HCT116 (cell line): ENCODE data around the gene SELENOS. TPM values are rescaled to one million over a fixed set of nuclear protein-coding genes. Genes with fewer than 3 reads are reported as not detected.

Experiments used
- ATAC-seq: fragments of 200-7000 bp; cut with Tn5 transposase; 2 replicates; pipeline ENCODE4 v1.9.1; 2020; ENCODE audit warnings: mild to moderate bottlenecking, moderate library complexity
- BruUV-seq: library from RNA; stranded (reverse); fragments of 400-500 nt; replicated peaks from 2 replicates; lab custom pipeline; 2021; lab: Mats Ljungman, UMichigan
- CTCF ChIA-PET: fragments of 300-600 bp; sonication (Branson Sonifier 250); formaldehyde crosslinking; loops from one replicate; lab custom pipeline; 2021; ENCODE audit warnings: antibody characterized with exemption; lab: Charles Lee
- POLR2A ChIA-PET: fragments of 300-600, 350-600 bp; sonication (Branson Sonifier 250); formaldehyde crosslinking; loops from one replicate; lab custom pipeline; 2021; ENCODE audit warnings: antibody characterized with exemption; lab: Charles Lee
- RAD21 ChIA-PET, 2 experiments: fragments of 300-600 bp; sonication (Branson Sonifier 250); formaldehyde crosslinking; loops; one replicate each; lab custom pipeline; 2023; ENCODE audit warnings: low total read pairs in 2 of 2; ENCODE audit not compliant: uncharacterized antibody in 2 of 2, unreplicated experiment in 2 of 2, low non-redundant PET in 1 of 2; lab: Charles Lee
- DNase-seq: peaks from one replicate; pipeline ENCODE4 v3.0.0-alpha.2; 2010; ENCODE audit warnings: low read depth, low spot score
- H2AFZ ChIP-seq: fragments of 200-600 bp; shearing (Covaris generic), sonication (generic); 2 replicates; pipeline ENCODE4 v1.6.1; 2017; ENCODE audit warnings: low read depth, mixed run types, mixed read lengths, antibody characterized with exemption, low read length; ENCODE audit not compliant: poor library complexity, severe bottlenecking
- H3K27ac ChIP-seq: 2 replicates; pipeline ENCODE4 v1.5.1; 2012; ENCODE audit warnings: low read depth, low read length
- H3K27me3 ChIP-seq: fragments of 200-600 bp; sonication (generic); 2 replicates; pipeline ENCODE4 v1.6.1; 2016; ENCODE audit warnings: mixed run types, low read length, mixed read lengths; ENCODE audit not compliant: insufficient read depth
- H3K36me3 ChIP-seq, 2 experiments: fragments of 200-500 bp in 1 of 2; fragments of 200-600 bp in 1 of 2; sonication (Bioruptor generic) in 1 of 2; sonication (generic) in 1 of 2; 2 replicates each; pipeline versions ENCODE4 v1.5.1 to v1.6.1; 2014 to 2016; ENCODE audit warnings: low read length in 2 of 2, inconsistent platforms in 1 of 2, mixed read lengths in 1 of 2, mixed run types in 1 of 2; ENCODE audit not compliant: insufficient read depth in 2 of 2, control insufficient read depth in 1 of 2
- H3K4me1 ChIP-seq, 2 experiments: fragments of 200-600 bp in 1 of 2; sonication (generic) in 1 of 2; 2 replicates each; pipeline versions ENCODE4 v1.5.1 to v1.6.1; 2012 to 2017; ENCODE audit warnings: low read length in 2 of 2, inconsistent platforms in 1 of 2, mild to moderate bottlenecking in 1 of 2, mixed read lengths in 1 of 2, mixed run types in 1 of 2, moderate library complexity in 1 of 2; ENCODE audit not compliant: insufficient read depth in 2 of 2, control insufficient read depth in 1 of 2
- H3K4me2 ChIP-seq: fragments of 200-600 bp; sonication (generic); 2 replicates; pipeline ENCODE4 v1.6.1; 2017; ENCODE audit warnings: mixed run types, low read length, mixed read lengths
- H3K4me3 ChIP-seq, 2 experiments: fragments of 200-600 bp in 1 of 2; sonication (generic) in 1 of 2; replicated peaks in 1 of 2; 2 replicates each; pipeline ENCODE4 v1.5.1; 2011 to 2016; ENCODE audit warnings: low read length in 2 of 2, control low read depth in 1 of 2, low read depth in 1 of 2, mild to moderate bottlenecking in 1 of 2, mixed read lengths in 1 of 2, mixed run types in 1 of 2
- H3K79me2 ChIP-seq: fragments of 200-600 bp; sonication (generic); 2 replicates; pipeline ENCODE4 v1.6.1; 2017; ENCODE audit warnings: mild to moderate bottlenecking, mixed run types, low read length, moderate library complexity, mixed read lengths; ENCODE audit not compliant: insufficient read depth
- H3K9ac ChIP-seq: fragments of 200-600 bp; sonication (generic); 2 replicates; pipeline ENCODE4 v1.6.1; 2016; ENCODE audit warnings: low read length, mixed read lengths
- H3K9me2 ChIP-seq: fragments of 200-600 bp; sonication (generic), shearing (Covaris generic); 2 replicates; pipeline ENCODE4 v1.6.1; 2017; ENCODE audit warnings: mixed run types, mild to moderate bottlenecking, moderate library complexity; ENCODE audit not compliant: insufficient read depth
- H3K9me3 ChIP-seq, 2 experiments: fragments of 200-500 bp in 1 of 2; fragments of 200-600 bp in 1 of 2; sonication (Bioruptor generic) in 1 of 2; sonication (generic) in 1 of 2; 2 replicates each; pipeline ENCODE4 v1.6.1; 2014 to 2017; ENCODE audit warnings: low read length in 2 of 2, mixed read lengths in 2 of 2, inconsistent platforms in 1 of 2, low read depth in 1 of 2, mild to moderate bottlenecking in 1 of 2, mixed run types in 1 of 2, moderate library complexity in 1 of 2; ENCODE audit not compliant: control insufficient read depth in 1 of 2, insufficient read depth in 1 of 2
- H4K20me1 ChIP-seq: fragments of 200-600 bp; sonication (generic), shearing (Covaris generic); 2 replicates; pipeline ENCODE4 v1.6.1; 2017; ENCODE audit warnings: mixed run types, mild to moderate bottlenecking, moderate library complexity; ENCODE audit not compliant: insufficient read depth
- CBX3 ChIP-seq: IDR thresholded peaks from 2 replicates; pipeline ENCODE4 v1.6.1; 2012; ENCODE audit warnings: low read depth
- CEBPB ChIP-seq: IDR thresholded peaks from 2 replicates; pipeline ENCODE4 v1.6.1; 2012; ENCODE audit warnings: low read depth
- ELF1 ChIP-seq: IDR thresholded peaks from 2 replicates; pipeline ENCODE4 v1.6.1; 2012; ENCODE audit warnings: low read depth, borderline replicate concordance
- EZH2phosphoT487 ChIP-seq: fragments of 200-600 bp; IDR thresholded peaks from 2 replicates; pipeline ENCODE4 v1.6.1; 2018; ENCODE audit warnings: antibody characterized with exemption, borderline replicate concordance
- FOSL1 ChIP-seq: IDR thresholded peaks from 2 replicates; pipeline ENCODE4 v1.6.1; 2012; ENCODE audit warnings: low read depth
- POLR2A ChIP-seq: IDR thresholded peaks from 2 replicates; pipeline ENCODE4 v1.7.0; 2011; ENCODE audit warnings: borderline replicate concordance; ENCODE audit not compliant: insufficient read depth, insufficient read length; ENCODE audit errors: extremely low read depth
- POLR2AphosphoS5 ChIP-seq: IDR thresholded peaks from 2 replicates; pipeline ENCODE4 v1.6.1; 2011; ENCODE audit warnings: mild to moderate bottlenecking, low read depth, low read length, moderate library complexity
- RAD21 ChIP-seq: IDR thresholded peaks from 2 replicates; pipeline ENCODE4 v1.6.1; 2012; ENCODE audit warnings: low read depth, mild to moderate bottlenecking
- SP1 ChIP-seq: IDR thresholded peaks from 2 replicates; pipeline ENCODE4 v1.6.1; 2012; ENCODE audit warnings: low read depth
- YY1 ChIP-seq: IDR thresholded peaks from 2 replicates; pipeline ENCODE4 v1.6.1; 2011; ENCODE audit warnings: low read length, low read depth, moderate library complexity, mild to moderate bottlenecking; ENCODE audit not compliant: insufficient replicate concordance; ENCODE audit errors: extremely low read depth
- ZFX ChIP-seq: fragments of 450-650 bp; IDR thresholded peaks from 2 replicates; pipeline ENCODE4 v1.6.1; 2017
- ZNF274 ChIP-seq: fragments of 200-500 bp; sonication (Bioruptor generic); IDR thresholded peaks from 2 replicates; pipeline ENCODE4 v1.6.1; 2014; ENCODE audit warnings: mild to moderate bottlenecking, low read depth, low read length, inconsistent platforms
- intact Hi-C: fragments of 100-400 bp; cut with micrococcal nuclease; formaldehyde crosslinking; loops from 2 replicates; pipeline ENCODE4 v1.10.0; 2022
- total RNA-seq: library from RNA; stranded (reverse); gene quantifications from one replicate; pipeline ENCODE4 v1.2.1, GENCODE V29; 2021; ENCODE audit not compliant: unreplicated experiment
- TF ChIP-seq, protein P1 (sequence below): IDR thresholded peaks from 2 replicates; pipeline ENCODE4 v1.6.1; 2012
- TF ChIP-seq, protein P2 (sequence below): IDR thresholded peaks from 2 replicates; pipeline ENCODE4 v1.6.1; 2011; ENCODE audit warnings: mild to moderate bottlenecking, low read length, moderate library complexity; ENCODE audit not compliant: insufficient replicate concordance; ENCODE audit errors: extremely low read depth
- TF ChIP-seq, protein P3 (sequence below), 3 experiments: fragments of 200-600 bp in 1 of 3; sonication (generic) in 1 of 3; IDR thresholded peaks in 2 of 3; conservative IDR thresholded peaks in 1 of 3; 2 replicates each; pipeline ENCODE4 v1.5.1; 2012 to 2017; ENCODE audit warnings: low read depth in 2 of 3, low read length in 2 of 3, antibody characterized with exemption in 1 of 3, borderline replicate concordance in 1 of 3, control low read depth in 1 of 3, mild to moderate bottlenecking in 1 of 3, mixed read lengths in 1 of 3, mixed run types in 1 of 3, moderate library complexity in 1 of 3; ENCODE audit not compliant: insufficient read depth in 1 of 3
- TF ChIP-seq, protein P4 (sequence below): IDR thresholded peaks from 2 replicates; pipeline ENCODE4 v1.6.1; 2012; ENCODE audit warnings: low read depth

The SELENOS gene
- total RNA-seq, 1 experiment from 2014 or later, result 45.6 TPM

DNA sequence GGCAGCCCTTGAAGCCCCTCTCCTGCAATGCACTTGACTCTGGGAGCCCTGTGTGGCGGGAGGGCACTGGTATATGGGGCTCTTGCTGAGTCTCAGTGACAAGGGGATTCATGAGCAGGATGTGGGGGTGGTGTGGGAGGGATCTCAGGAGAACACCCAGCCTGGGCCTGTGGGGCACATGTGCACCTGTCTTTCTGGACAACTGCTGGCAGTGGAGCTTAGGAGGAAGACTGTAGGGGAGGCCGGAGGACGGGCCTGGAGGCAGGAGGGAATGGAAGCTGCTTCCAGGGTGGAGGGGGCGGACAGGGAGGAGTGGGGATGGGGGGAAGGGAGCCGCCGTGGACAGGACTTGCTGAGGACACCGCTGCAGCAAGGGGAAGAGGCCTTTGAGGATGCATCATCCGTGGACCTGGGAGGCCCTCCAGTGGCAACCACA, 28.6 kb upstream of the SELENOS start:
- no peak overlapping the region for H3K9ac ChIP-seq
- no peak overlapping the region for H3K4me2 ChIP-seq
- ChIA-PET POLR2A (no interaction called here), CTCF (no interaction called here), RAD21 (no interaction called here)
- DNase-seq (no peak), ATAC-seq (no peak)
- H3K27ac ChIP-seq, result no peak overlapping the region
- H3K9me3 ChIP-seq, result no peaks in the 10 kb centered on the region
- TF ChIP-seq ZNF274, result no peak
- TF ChIP-seq ELF1, result no peak
- TF ChIP-seq RAD21, result no peak
- TF ChIP-seq POLR2A, result no peak
- no peak for TF ChIP-seq YY1
- no peak for TF ChIP-seq ZFX
- TF ChIP-seq CEBPB, result no peak
- TF ChIP-seq SP1, result no peak
- no peak for TF ChIP-seq CBX3
- TF ChIP-seq, protein P1, sequence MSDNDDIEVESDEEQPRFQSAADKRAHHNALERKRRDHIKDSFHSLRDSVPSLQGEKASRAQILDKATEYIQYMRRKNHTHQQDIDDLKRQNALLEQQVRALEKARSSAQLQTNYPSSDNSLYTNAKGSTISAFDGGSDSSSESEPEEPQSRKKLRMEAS, result no peak
- TF ChIP-seq FOSL1, result no peak
- TF ChIP-seq EZH2phosphoT487, result no peak
- TF ChIP-seq POLR2AphosphoS5, result no peak
- TF ChIP-seq, protein P2, sequence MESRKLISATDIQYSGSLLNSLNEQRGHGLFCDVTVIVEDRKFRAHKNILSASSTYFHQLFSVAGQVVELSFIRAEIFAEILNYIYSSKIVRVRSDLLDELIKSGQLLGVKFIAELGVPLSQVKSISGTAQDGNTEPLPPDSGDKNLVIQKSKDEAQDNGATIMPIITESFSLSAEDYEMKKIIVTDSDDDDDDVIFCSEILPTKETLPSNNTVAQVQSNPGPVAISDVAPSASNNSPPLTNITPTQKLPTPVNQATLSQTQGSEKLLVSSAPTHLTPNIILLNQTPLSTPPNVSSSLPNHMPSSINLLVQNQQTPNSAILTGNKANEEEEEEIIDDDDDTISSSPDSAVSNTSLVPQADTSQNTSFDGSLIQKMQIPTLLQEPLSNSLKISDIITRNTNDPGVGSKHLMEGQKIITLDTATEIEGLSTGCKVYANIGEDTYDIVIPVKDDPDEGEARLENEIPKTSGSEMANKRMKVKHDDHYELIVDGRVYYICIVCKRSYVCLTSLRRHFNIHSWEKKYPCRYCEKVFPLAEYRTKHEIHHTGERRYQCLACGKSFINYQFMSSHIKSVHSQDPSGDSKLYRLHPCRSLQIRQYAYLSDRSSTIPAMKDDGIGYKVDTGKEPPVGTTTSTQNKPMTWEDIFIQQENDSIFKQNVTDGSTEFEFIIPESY, result no peak
- TF ChIP-seq, protein P3, sequence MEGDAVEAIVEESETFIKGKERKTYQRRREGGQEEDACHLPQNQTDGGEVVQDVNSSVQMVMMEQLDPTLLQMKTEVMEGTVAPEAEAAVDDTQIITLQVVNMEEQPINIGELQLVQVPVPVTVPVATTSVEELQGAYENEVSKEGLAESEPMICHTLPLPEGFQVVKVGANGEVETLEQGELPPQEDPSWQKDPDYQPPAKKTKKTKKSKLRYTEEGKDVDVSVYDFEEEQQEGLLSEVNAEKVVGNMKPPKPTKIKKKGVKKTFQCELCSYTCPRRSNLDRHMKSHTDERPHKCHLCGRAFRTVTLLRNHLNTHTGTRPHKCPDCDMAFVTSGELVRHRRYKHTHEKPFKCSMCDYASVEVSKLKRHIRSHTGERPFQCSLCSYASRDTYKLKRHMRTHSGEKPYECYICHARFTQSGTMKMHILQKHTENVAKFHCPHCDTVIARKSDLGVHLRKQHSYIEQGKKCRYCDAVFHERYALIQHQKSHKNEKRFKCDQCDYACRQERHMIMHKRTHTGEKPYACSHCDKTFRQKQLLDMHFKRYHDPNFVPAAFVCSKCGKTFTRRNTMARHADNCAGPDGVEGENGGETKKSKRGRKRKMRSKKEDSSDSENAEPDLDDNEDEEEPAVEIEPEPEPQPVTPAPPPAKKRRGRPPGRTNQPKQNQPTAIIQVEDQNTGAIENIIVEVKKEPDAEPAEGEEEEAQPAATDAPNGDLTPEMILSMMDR (IDR thresholded peaks at IDR 0.05 in 2 of 3, conservative IDR thresholded peaks at IDR 0.05 in 1 of 3; ENCODE audit: borderline replicate concordance in 1 of 3, insufficient read depth in 1 of 3, low read depth in 2 of 3, low read length in 2 of 3), result no peak
- TF ChIP-seq, protein P4, sequence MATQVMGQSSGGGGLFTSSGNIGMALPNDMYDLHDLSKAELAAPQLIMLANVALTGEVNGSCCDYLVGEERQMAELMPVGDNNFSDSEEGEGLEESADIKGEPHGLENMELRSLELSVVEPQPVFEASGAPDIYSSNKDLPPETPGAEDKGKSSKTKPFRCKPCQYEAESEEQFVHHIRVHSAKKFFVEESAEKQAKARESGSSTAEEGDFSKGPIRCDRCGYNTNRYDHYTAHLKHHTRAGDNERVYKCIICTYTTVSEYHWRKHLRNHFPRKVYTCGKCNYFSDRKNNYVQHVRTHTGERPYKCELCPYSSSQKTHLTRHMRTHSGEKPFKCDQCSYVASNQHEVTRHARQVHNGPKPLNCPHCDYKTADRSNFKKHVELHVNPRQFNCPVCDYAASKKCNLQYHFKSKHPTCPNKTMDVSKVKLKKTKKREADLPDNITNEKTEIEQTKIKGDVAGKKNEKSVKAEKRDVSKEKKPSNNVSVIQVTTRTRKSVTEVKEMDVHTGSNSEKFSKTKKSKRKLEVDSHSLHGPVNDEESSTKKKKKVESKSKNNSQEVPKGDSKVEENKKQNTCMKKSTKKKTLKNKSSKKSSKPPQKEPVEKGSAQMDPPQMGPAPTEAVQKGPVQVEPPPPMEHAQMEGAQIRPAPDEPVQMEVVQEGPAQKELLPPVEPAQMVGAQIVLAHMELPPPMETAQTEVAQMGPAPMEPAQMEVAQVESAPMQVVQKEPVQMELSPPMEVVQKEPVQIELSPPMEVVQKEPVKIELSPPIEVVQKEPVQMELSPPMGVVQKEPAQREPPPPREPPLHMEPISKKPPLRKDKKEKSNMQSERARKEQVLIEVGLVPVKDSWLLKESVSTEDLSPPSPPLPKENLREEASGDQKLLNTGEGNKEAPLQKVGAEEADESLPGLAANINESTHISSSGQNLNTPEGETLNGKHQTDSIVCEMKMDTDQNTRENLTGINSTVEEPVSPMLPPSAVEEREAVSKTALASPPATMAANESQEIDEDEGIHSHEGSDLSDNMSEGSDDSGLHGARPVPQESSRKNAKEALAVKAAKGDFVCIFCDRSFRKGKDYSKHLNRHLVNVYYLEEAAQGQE, result no peak
- no peak overlapping the region for H2AFZ ChIP-seq
- H3K4me3 ChIP-seq, result no peak overlapping the region
- BruUV-seq, result no TSS peak
- H3K36me3 ChIP-seq, result no peaks in the 10 kb centered on the region
- H4K20me1 ChIP-seq, result no peaks in the 10 kb centered on the region
- no peaks in the 10 kb centered on the region for H3K4me1 ChIP-seq
- H3K79me2 ChIP-seq, result no peaks in the 10 kb centered on the region
- H3K9me2 ChIP-seq, result no peaks in the 10 kb centered on the region
- intact Hi-C loops, result no loop called here
- no peaks in the 10 kb centered on the region for H3K27me3 ChIP-seq
